GM11168 (cell line): ENCODE data around the gene TTC31.

Source experiments
- in situ Hi-C: fragments of 300-500 bp; cut with MboI; formaldehyde crosslinking; loops from one replicate; pipeline ENCODE4 v1.12.0; 2022; ENCODE audit warnings: low sequenced_read_pairs; ENCODE audit not compliant: unreplicated experiment

Gene TTC31

GRCh38 chr2:74481431-74481830 lies 1.4 kb upstream of the TTC31 start:
- in situ Hi-C loops, result loop anchor here (5.0 kb wide), 1 partner anchor 96 kb away; no protein-coding TSS in a partner anchor

- in situ Hi-C loops, result loop anchor here (5.0 kb wide), 1 partner anchor 95 kb away; no protein-coding TSS in a partner anchor
Measured at GRCh38 chr2:74481961-74482800, 700 bp upstream of the TTC31 start.

GRCh38 chr2:74483675-74484164 lies 839 bp downstream of the TTC31 start:
- in situ Hi-C loops, result loop anchor here (5.0 kb wide), 1 partner anchor 94 kb away; no protein-coding TSS in a partner anchor

GRCh38 chr2:74486141-74486540 lies 3.3 kb downstream of the TTC31 start:
- in situ Hi-C loops, result no loop called here

- in situ Hi-C loops, result no loop called here
Measured at GRCh38 chr2:74488643-74489481, 6.0 kb downstream of the TTC31 start.

- in situ Hi-C loops, result no loop called here
Measured at GRCh38 chr2:74489906-74490305, 7.0 kb downstream of the TTC31 start.

GRCh38 chr2:74491648-74492544 lies 9.0 kb downstream of the TTC31 start:
- in situ Hi-C loops, result no loop called here

GRCh38 chr2:74493546-74493945 lies 10.7 kb downstream of the TTC31 start:
- in situ Hi-C loops, result no loop called here

GRCh38 chr2:74495440-74495839 lies 12.6 kb downstream of the TTC31 start:
- in situ Hi-C loops, result no loop called here

GRCh38 chr2:74496997-74497776 lies 14.3 kb downstream of the TTC31 start:
- in situ Hi-C loops, result no loop called here

- in situ Hi-C loops, result no loop called here
Measured at GRCh38 chr2:74497777-74498499, 15.1 kb downstream of the TTC31 start.

GRCh38 chr2:74498500-74499266 lies 15.8 kb downstream of the TTC31 start:
- in situ Hi-C loops, result no loop called here

GRCh38 chr2:74499267-74499939 lies 16.5 kb downstream of the TTC31 start, which contains the start of gene LBX2:
Gene LBX2, minus strand, starts transcription at chr2:74499603. Its CDS starts 66 bp downstream, at chr2:74499537.
- in situ Hi-C loops, result no loop called here

GRCh38 chr2:74499940-74500577 lies 17.2 kb downstream of the TTC31 start:
- in situ Hi-C loops, result no loop called here

- in situ Hi-C loops, result no loop called here
Measured at GRCh38 chr2:74500578-74500946, 17.7 kb downstream of the TTC31 start.

GRCh38 chr2:74501335-74502071 lies 18.6 kb downstream of the TTC31 start:
- in situ Hi-C loops, result no loop called here
